ENCODE data around the gene ACSF2.
"Not testable (repeated sequence)": the region's sequence is repeated elsewhere in the genome, so short reads cannot be mapped to it uniquely, and the experiment has no call there.

ACSF2 gene

GRCh38 chr17:50425682-50426471 is at the start of gene ACSF2:
ACSF2 (plus strand) TSS chr17:50426218; CDS start chr17:50426262, 44 bp downstream.
- no peak for DNase-seq

GRCh38 chr17:50379351-50380132 is 46.5 kb upstream of the ACSF2 start:
- no peak for DNase-seq

- DNase-seq = no peak
These were observed 45.4 kb upstream of the ACSF2 start for GRCh38 chr17:50380369-50381259.

- DNase-seq = no peak
These were observed 44.7 kb upstream of the ACSF2 start for GRCh38 chr17:50381260-50381815.

GRCh38 chr17:50381920-50382319 is 44.1 kb upstream of the ACSF2 start:
- DNase-seq = no peak

GRCh38 chr17:50382931-50383330 is 43.1 kb upstream of the ACSF2 start:
- no peak for DNase-seq

GRCh38 chr17:50386510-50386909 is 39.5 kb upstream of the ACSF2 start:
- DNase-seq = no peak

GRCh38 chr17:50388728-50389127 is 37.3 kb upstream of the ACSF2 start:
- DNase-seq = no peak

GRCh38 chr17:50389534-50389933 is 36.5 kb upstream of the ACSF2 start:
- no peak for DNase-seq

GRCh38 chr17:50392621-50393020 is 33.4 kb upstream of the ACSF2 start:
- no peak for DNase-seq

- no peak for DNase-seq
These were observed 32.3 kb upstream of the ACSF2 start for GRCh38 chr17:50393700-50394099.

- DNase-seq = no peak
These were observed 31.3 kb upstream of the ACSF2 start for GRCh38 chr17:50394711-50395110.

GRCh38 chr17:50396261-50397110 is 29.5 kb upstream of the ACSF2 start:
- DNase-seq = no peak

GRCh38 chr17:50397111-50397918 is 28.7 kb upstream of the ACSF2 start, which contains the start of gene LRRC59:
LRRC59 (minus strand) TSS chr17:50397523; CDS start chr17:50397317, 206 bp downstream.
- peak; percentile 46 for DNase-seq

GRCh38 chr17:50397919-50398285 is 28.1 kb upstream of the ACSF2 start:
- no peak for DNase-seq

GRCh38 chr17:50398672-50399071 is 27.3 kb upstream of the ACSF2 start:
- not testable (repeated sequence) for DNase-seq

GRCh38 chr17:50399591-50399990 is 26.4 kb upstream of the ACSF2 start:
- DNase-seq = not testable (repeated sequence)

GRCh38 chr17:50405351-50405750 is 20.7 kb upstream of the ACSF2 start:
- not testable (repeated sequence) for DNase-seq

GRCh38 chr17:50406578-50406977 is 19.4 kb upstream of the ACSF2 start:
- DNase-seq = no peak

GRCh38 chr17:50407921-50408320 is 18.1 kb upstream of the ACSF2 start:
- no peak for DNase-seq
